ENCODE data around the gene MAML3. TPM values are rescaled to one million over a fixed set of nuclear protein-coding genes. Genes with fewer than 3 reads are reported as not detected.

MAML3 gene
- total RNA-seq, 1 experiment from 2014 or later: 12.1 TPM

DNA sequence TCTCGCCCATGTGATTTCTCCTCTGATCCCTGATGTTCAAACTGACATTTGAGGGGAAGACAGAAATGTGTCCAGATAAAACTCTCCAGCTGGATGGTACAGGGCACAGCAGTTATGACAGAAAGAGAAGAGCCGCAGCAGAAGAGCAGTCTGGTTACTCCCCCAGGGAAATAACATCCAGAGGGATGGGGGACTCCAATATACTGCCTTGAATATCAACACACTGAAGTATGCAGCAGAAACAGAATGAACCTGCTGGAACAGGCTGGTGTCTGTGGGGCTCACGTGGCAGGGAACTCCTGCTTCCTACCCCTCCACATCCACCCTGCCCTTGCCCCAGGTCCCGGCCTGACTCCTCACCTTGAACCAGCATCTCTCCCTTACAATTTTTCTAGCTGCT is 394.9 kb downstream of the MAML3 start:
- no peak overlapping the region for H3K4me3 Mint-ChIP-seq (ENCODE audit: unreplicated experiment)

DNA sequence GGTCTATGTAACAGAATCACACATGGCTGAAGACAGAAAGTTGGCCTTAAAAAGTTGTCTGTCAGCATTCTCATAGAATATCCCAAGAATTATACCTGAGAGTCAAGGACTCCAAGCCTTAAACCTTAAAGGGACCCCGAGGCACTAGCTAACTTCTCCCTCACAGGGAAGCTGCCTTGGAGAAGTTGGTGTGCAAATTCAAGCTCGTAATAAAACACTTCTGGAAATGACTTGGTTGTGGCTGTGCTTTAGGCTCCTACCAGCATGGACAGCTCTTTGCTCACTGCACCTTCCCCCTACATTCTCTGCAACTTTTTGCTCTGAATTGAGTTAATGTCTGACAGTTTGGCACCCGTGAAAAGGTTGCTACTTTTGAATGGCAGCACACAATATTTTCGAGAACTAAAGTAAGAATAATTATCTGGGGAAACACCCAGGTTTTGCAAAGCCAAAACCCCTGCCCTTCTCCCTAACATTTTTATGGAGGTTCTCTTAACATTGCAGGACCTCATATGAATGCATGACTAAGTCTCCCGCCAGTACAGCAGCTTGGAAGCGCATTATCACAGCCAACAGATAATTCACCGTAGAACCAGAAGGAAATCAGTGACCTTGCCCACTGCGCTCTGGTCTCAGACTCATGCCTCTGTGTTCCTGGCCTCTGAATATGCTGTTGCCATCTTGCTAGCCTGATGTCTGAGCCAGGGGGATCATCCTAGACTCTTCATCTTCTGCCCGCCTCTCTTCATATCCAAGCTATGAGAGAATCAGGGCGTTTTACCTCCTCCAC is 397.4 kb downstream of the MAML3 start:
- Mint-ChIP-seq H3K9me3 (ENCODE audit: unreplicated experiment) (no peaks in the 10 kb centered on the region), H3K27ac (ENCODE audit: unreplicated experiment) (no peak overlapping the region), H3K4me3 (ENCODE audit: unreplicated experiment) (no peak overlapping the region), H3K4me1 (ENCODE audit: low read depth, unreplicated experiment) (peaks cover 3% of the 10 kb centered on the region), H3K36me3 (ENCODE audit: insufficient read depth, unreplicated experiment) (no peaks in the 10 kb centered on the region), H3K27me3 (ENCODE audit: insufficient read depth, unreplicated experiment) (no peaks in the 10 kb centered on the region)
- Histone ChIP-seq H3K4me3 (ENCODE audit: low read depth, low read length) (no peak overlapping the region), H3K4me1 (0 out of 2 replicates have a peak, but pooled peaks cover 12% of the 10 kb centered on the region), H3K36me3 (ENCODE audit: control insufficient read depth, insufficient read depth, low read length) (no peaks in the 10 kb centered on the region), H3K9me3 (0 out of 2 replicates have a peak, but pooled peaks cover 3% of the 10 kb centered on the region), H3K27me3 (replicated peaks; ENCODE audit: control insufficient read depth, insufficient read depth, low read length) (no peaks in the 10 kb centered on the region)
- intact Hi-C loops (cut with micrococcal nuclease; ENCODE audit: unreplicated experiment): no loop called here
- no TSS peak for BruUV-seq (replicated peaks)
- TF ChIP-seq, protein P1, sequence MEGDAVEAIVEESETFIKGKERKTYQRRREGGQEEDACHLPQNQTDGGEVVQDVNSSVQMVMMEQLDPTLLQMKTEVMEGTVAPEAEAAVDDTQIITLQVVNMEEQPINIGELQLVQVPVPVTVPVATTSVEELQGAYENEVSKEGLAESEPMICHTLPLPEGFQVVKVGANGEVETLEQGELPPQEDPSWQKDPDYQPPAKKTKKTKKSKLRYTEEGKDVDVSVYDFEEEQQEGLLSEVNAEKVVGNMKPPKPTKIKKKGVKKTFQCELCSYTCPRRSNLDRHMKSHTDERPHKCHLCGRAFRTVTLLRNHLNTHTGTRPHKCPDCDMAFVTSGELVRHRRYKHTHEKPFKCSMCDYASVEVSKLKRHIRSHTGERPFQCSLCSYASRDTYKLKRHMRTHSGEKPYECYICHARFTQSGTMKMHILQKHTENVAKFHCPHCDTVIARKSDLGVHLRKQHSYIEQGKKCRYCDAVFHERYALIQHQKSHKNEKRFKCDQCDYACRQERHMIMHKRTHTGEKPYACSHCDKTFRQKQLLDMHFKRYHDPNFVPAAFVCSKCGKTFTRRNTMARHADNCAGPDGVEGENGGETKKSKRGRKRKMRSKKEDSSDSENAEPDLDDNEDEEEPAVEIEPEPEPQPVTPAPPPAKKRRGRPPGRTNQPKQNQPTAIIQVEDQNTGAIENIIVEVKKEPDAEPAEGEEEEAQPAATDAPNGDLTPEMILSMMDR (IDR thresholded peaks at IDR 0.05; ENCODE audit: insufficient read depth in 1 of 2, low read depth in 1 of 2, low read length in 1 of 2, severe bottlenecking in 1 of 2, unreplicated experiment in 1 of 2): no peak
- DNase-seq: no peak
- ChIA-PET POLR2A (no interaction called here), CTCF (no interaction called here)

More for the DNA sequence above, 394.9 kb downstream of the MAML3 start:
- H3K27me3 ChIP-seq (replicated peaks; ENCODE audit: control insufficient read depth, insufficient read depth, low read length): no peaks in the 10 kb centered on the region
- Mint-ChIP-seq H3K4me1 (ENCODE audit: low read depth, unreplicated experiment) (peaks cover 6% of the 10 kb centered on the region), H3K9me3 (ENCODE audit: unreplicated experiment) (no peaks in the 10 kb centered on the region), H3K27ac (ENCODE audit: unreplicated experiment) (no peak overlapping the region), H3K36me3 (ENCODE audit: insufficient read depth, unreplicated experiment) (no peaks in the 10 kb centered on the region), H3K27me3 (ENCODE audit: insufficient read depth, unreplicated experiment) (no peaks in the 10 kb centered on the region)
- 0 out of 2 replicates have a peak, but pooled peaks cover 3% of the 10 kb centered on the region for H3K4me1 ChIP-seq
- TF ChIP-seq, protein P1 (IDR thresholded peaks at IDR 0.05; ENCODE audit: insufficient read depth in 1 of 2, low read depth in 1 of 2, low read length in 1 of 2, severe bottlenecking in 1 of 2, unreplicated experiment in 1 of 2): no peak
- intact Hi-C loops (cut with micrococcal nuclease; ENCODE audit: unreplicated experiment): no loop called here
- H3K36me3 ChIP-seq (ENCODE audit: control insufficient read depth, insufficient read depth, low read length): no peaks in the 10 kb centered on the region
- CTCF ChIA-PET: no interaction called here
- H3K9me3 ChIP-seq: 0 out of 2 replicates have a peak, but pooled peaks cover 2% of the 10 kb centered on the region
- no peak overlapping the region for H3K4me3 ChIP-seq (ENCODE audit: low read depth, low read length)
- DNase-seq: no peak
- BruUV-seq (replicated peaks): no TSS peak
- POLR2A ChIA-PET: no interaction called here

DNA sequence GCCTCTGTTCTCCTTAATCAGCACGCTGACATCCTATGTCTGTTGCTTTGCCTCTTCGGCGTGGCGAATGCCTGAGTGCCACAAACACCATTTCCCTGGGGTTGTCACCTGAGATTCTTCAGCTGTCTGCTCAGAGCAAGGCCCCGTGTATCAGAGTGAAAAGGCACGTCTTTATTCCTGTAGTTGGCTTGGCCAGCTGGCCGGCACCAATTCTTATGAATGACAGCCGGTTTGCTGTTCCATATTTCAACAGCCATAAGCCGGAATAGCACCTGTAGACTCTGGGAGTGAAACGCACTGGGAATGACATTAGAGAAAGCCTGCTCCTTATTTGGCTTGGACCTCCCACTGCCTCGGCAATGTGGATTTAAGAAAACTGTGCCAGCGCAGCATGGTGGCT is 399.0 kb downstream of the MAML3 start:
- no TSS peak for BruUV-seq (replicated peaks)
- Mint-ChIP-seq H3K36me3 (ENCODE audit: insufficient read depth, unreplicated experiment) (no peaks in the 10 kb centered on the region), H3K9me3 (ENCODE audit: unreplicated experiment) (no peaks in the 10 kb centered on the region), H3K27ac (ENCODE audit: unreplicated experiment) (no peak overlapping the region), H3K4me1 (ENCODE audit: low read depth, unreplicated experiment) (no peaks in the 10 kb centered on the region), H3K27me3 (ENCODE audit: insufficient read depth, unreplicated experiment) (no peaks in the 10 kb centered on the region), H3K4me3 (ENCODE audit: unreplicated experiment) (no peak overlapping the region)
- H3K27me3 ChIP-seq (replicated peaks; ENCODE audit: control insufficient read depth, insufficient read depth, low read length): no peaks in the 10 kb centered on the region
- 0 out of 2 replicates have a peak, but pooled peaks cover 3% of the 10 kb centered on the region for H3K9me3 ChIP-seq
- H3K4me3 ChIP-seq (ENCODE audit: low read depth, low read length): no peak overlapping the region
- ChIA-PET POLR2A (no interaction called here), CTCF (no interaction called here)
- TF ChIP-seq, protein P1 (IDR thresholded peaks at IDR 0.05; ENCODE audit: insufficient read depth in 1 of 2, low read depth in 1 of 2, low read length in 1 of 2, severe bottlenecking in 1 of 2, unreplicated experiment in 1 of 2): no peak
- H3K36me3 ChIP-seq (ENCODE audit: control insufficient read depth, insufficient read depth, low read length): no peaks in the 10 kb centered on the region
- H3K4me1 ChIP-seq: 0 out of 2 replicates have a peak, but pooled peaks cover 12% of the 10 kb centered on the region
- intact Hi-C loops (cut with micrococcal nuclease; ENCODE audit: unreplicated experiment): no loop called here
- no peak for DNase-seq

Data from Caco-2 (cell line).